Activated gamma-delta T cell (primary cell): Measurements from ENCODE around the gene TMEM109.

Source experiments
- DNase-seq: peaks from one replicate; lab custom pipeline; 2025; lab: John Stamatoyannopoulos, UW

The TMEM109 gene

GRCh38 chr11:60925868-60926267 lies 11.9 kb downstream of the TMEM109 start:
- no peak for DNase-seq

GRCh38 chr11:60926500-60926899 lies 12.5 kb downstream of the TMEM109 start:
- no peak for DNase-seq

- no peak for DNase-seq
Observed at GRCh38 chr11:60927061-60927592, 13.2 kb downstream of the TMEM109 start.

- no peak for DNase-seq
Observed at GRCh38 chr11:60927600-60927999, 13.6 kb downstream of the TMEM109 start.

- DNase-seq = no peak
Observed at GRCh38 chr11:60928563-60929001, 14.6 kb downstream of the TMEM109 start.

- DNase-seq = no peak
Observed at GRCh38 chr11:60929764-60930163, 15.8 kb downstream of the TMEM109 start.

GRCh38 chr11:60930394-60930793 lies 16.4 kb downstream of the TMEM109 start:
- DNase-seq = no peak

GRCh38 chr11:60931917-60932316 lies 18.0 kb downstream of the TMEM109 start:
- no peak for DNase-seq

GRCh38 chr11:60932605-60933356 lies 18.8 kb downstream of the TMEM109 start:
- no peak for DNase-seq

- no peak for DNase-seq
Observed at GRCh38 chr11:60933416-60934123, 19.6 kb downstream of the TMEM109 start.

- no peak for DNase-seq
Observed at GRCh38 chr11:60934124-60934789, 20.3 kb downstream of the TMEM109 start.

GRCh38 chr11:60934790-60935605 lies 21.0 kb downstream of the TMEM109 start:
- no peak for DNase-seq

- DNase-seq = no peak
Observed at GRCh38 chr11:60935676-60936442, 21.9 kb downstream of the TMEM109 start.

GRCh38 chr11:60936467-60937143 lies 22.6 kb downstream of the TMEM109 start:
- no peak for DNase-seq

GRCh38 chr11:60937144-60937527 lies 23.2 kb downstream of the TMEM109 start:
- no peak for DNase-seq

GRCh38 chr11:60937811-60938210 lies 23.9 kb downstream of the TMEM109 start:
- no peak for DNase-seq

GRCh38 chr11:60938500-60938899 lies 24.5 kb downstream of the TMEM109 start:
- no peak for DNase-seq

- no peak for DNase-seq
Observed at GRCh38 chr11:60939301-60939700, 25.3 kb downstream of the TMEM109 start.

- DNase-seq = no peak
Observed at GRCh38 chr11:60939855-60940254, 25.9 kb downstream of the TMEM109 start.

- no peak for DNase-seq
Observed at GRCh38 chr11:60941371-60942119, 27.6 kb downstream of the TMEM109 start.
